ENCODE results near the gene CAMK2D.

CAMK2D gene

DNA sequence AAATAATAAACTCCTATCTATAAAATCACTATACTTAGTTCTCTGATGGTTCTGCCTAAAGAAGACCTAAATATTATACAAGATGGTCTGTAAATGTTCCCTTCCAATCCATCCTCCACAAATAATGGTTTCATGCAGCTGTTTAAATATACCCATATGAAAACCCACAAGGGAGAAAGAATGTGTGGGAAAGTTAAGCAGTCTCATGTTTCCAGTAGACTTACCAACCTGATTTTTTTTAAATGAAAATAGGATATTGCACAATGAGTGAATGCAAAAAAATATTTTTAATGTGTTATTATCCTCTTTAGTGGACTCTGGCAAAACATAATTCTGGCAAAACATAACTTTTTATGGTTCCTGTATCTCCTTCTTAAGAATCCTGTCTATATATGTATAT lies 23.3 kb downstream of the CAMK2D start:
- TF ChIP-seq, protein P1, sequence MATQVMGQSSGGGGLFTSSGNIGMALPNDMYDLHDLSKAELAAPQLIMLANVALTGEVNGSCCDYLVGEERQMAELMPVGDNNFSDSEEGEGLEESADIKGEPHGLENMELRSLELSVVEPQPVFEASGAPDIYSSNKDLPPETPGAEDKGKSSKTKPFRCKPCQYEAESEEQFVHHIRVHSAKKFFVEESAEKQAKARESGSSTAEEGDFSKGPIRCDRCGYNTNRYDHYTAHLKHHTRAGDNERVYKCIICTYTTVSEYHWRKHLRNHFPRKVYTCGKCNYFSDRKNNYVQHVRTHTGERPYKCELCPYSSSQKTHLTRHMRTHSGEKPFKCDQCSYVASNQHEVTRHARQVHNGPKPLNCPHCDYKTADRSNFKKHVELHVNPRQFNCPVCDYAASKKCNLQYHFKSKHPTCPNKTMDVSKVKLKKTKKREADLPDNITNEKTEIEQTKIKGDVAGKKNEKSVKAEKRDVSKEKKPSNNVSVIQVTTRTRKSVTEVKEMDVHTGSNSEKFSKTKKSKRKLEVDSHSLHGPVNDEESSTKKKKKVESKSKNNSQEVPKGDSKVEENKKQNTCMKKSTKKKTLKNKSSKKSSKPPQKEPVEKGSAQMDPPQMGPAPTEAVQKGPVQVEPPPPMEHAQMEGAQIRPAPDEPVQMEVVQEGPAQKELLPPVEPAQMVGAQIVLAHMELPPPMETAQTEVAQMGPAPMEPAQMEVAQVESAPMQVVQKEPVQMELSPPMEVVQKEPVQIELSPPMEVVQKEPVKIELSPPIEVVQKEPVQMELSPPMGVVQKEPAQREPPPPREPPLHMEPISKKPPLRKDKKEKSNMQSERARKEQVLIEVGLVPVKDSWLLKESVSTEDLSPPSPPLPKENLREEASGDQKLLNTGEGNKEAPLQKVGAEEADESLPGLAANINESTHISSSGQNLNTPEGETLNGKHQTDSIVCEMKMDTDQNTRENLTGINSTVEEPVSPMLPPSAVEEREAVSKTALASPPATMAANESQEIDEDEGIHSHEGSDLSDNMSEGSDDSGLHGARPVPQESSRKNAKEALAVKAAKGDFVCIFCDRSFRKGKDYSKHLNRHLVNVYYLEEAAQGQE (IDR thresholded peaks at IDR 0.05; ENCODE audit: insufficient read depth in 1 of 2, low read depth in 2 of 2, low read length in 2 of 2), result no peak
- no peak for TF ChIP-seq TAF1 (IDR thresholded peaks at IDR 0.05; ENCODE audit: borderline replicate concordance, insufficient read depth, low read length)
- no peak for TF ChIP-seq FOXP2 (optimal IDR thresholded peaks at IDR 0.05; ENCODE audit: borderline replicate concordance, extremely low read depth, extremely low read length, insufficient read depth)
- TF ChIP-seq SIN3A (IDR thresholded peaks at IDR 0.05; ENCODE audit: borderline replicate concordance, insufficient read depth, low read length), result no peak
- TF ChIP-seq POLR2AphosphoS5 (IDR thresholded peaks at IDR 0.05; ENCODE audit: low read depth, low read length), result no peak

DNA sequence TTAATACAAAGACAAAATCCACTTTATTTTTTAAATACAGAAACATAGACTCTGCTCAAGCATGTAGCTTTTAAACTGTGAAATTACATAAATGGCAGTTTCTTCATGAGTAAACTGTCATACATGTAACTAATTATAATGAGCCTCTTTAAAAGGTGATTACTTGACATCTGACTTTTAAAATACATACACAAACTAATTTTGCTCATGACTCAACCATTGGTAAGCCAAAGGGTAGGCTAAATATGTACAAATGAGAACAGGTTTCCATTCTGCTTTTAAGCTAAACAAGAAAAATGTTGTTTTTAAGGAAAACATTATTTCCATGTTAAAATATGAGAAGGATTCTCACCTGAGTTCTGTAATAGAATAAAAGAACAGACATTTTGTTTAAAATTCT lies 27.9 kb downstream of the CAMK2D start:
- TF ChIP-seq POLR2AphosphoS5 (IDR thresholded peaks at IDR 0.05; ENCODE audit: low read depth, low read length) (no peak), FOXP2 (optimal IDR thresholded peaks at IDR 0.05; ENCODE audit: borderline replicate concordance, extremely low read depth, extremely low read length, insufficient read depth) (no peak), TAF1 (IDR thresholded peaks at IDR 0.05; ENCODE audit: borderline replicate concordance, insufficient read depth, low read length) (no peak), SIN3A (IDR thresholded peaks at IDR 0.05; ENCODE audit: borderline replicate concordance, insufficient read depth, low read length) (no peak)
- TF ChIP-seq, protein P1 (IDR thresholded peaks at IDR 0.05; ENCODE audit: insufficient read depth in 1 of 2, low read depth in 2 of 2, low read length in 2 of 2), result no peak

DNA sequence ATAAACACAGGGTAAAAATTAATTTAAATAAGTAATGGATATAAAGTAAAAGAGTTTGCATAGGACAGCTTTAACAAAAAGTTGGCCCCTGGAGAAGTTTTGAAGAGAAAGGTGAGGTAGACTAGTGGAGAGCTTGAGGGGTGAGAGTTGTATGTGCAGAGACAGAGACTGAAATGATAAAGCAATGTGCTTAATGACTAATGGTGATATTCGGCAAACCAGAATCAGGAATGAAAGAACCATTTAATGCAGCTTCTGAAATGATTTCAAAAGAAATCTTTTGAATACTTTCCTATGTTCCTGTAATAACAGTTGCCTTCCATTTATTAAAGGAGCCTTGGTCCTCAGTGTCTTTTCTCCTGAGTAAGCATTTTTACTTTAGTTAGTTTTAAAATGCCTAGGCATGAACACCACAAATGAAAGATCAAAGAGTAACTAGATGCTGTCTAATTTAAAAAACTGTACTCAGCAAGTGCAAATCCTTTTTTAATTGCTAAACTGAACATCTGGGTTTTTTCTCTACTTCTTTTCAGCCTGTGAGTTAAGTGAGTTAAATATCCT lies 28.5 kb downstream of the CAMK2D start:
- no peak for TF ChIP-seq SIN3A (IDR thresholded peaks at IDR 0.05; ENCODE audit: borderline replicate concordance, insufficient read depth, low read length)
- TF ChIP-seq FOXP2 (optimal IDR thresholded peaks at IDR 0.05; ENCODE audit: borderline replicate concordance, extremely low read depth, extremely low read length, insufficient read depth), result no peak
- no peak for TF ChIP-seq TAF1 (IDR thresholded peaks at IDR 0.05; ENCODE audit: borderline replicate concordance, insufficient read depth, low read length)
- TF ChIP-seq POLR2AphosphoS5 (IDR thresholded peaks at IDR 0.05; ENCODE audit: low read depth, low read length), result no peak
- TF ChIP-seq, protein P1 (IDR thresholded peaks at IDR 0.05; ENCODE audit: insufficient read depth in 1 of 2, low read depth in 2 of 2, low read length in 2 of 2), result no peak

GRCh38 chr4:113730467-113731216 lies 30.9 kb downstream of the CAMK2D start:
- TF ChIP-seq FOXP2 (optimal IDR thresholded peaks at IDR 0.05; ENCODE audit: borderline replicate concordance, extremely low read depth, extremely low read length, insufficient read depth), result no peak
- no peak for TF ChIP-seq TAF1 (IDR thresholded peaks at IDR 0.05; ENCODE audit: borderline replicate concordance, insufficient read depth, low read length)
- TF ChIP-seq, protein P1 (IDR thresholded peaks at IDR 0.05; ENCODE audit: insufficient read depth in 1 of 2, low read depth in 2 of 2, low read length in 2 of 2), result no peak
- TF ChIP-seq SIN3A (IDR thresholded peaks at IDR 0.05; ENCODE audit: borderline replicate concordance, insufficient read depth, low read length), result no peak
- no peak for TF ChIP-seq POLR2AphosphoS5 (IDR thresholded peaks at IDR 0.05; ENCODE audit: low read depth, low read length)

Measured in PFSK-1 (cell line).